Globus pallidus (tissue), 1 donor: ENCODE results near the gene RAD21L1.
"Not testable (repeated sequence)": the region's sequence is repeated elsewhere in the genome, so short reads cannot be mapped to it uniquely, and the experiment has no call there.

ENCODE experiments used
- DNase-seq: peaks from one replicate; pipeline ENCODE4 v3.0.0-alpha.2; 2015; ENCODE audit warnings: low spot score

RAD21L1 gene

GRCh38 chr20:1199964-1200363, 25.9 kb upstream of the RAD21L1 start:
- no peak for DNase-seq

GRCh38 chr20:1202762-1203504, 22.9 kb upstream of the RAD21L1 start, which contains the start of gene C20orf202:
TSS of gene C20orf202 (plus strand) at chr20:1203454. CDS start at chr20:1203586, 132 bp downstream.
- DNase-seq: no peak

GRCh38 chr20:1203630-1204029, 22.2 kb upstream of the RAD21L1 start:
- no peak for DNase-seq

GRCh38 chr20:1204113-1204512, 21.7 kb upstream of the RAD21L1 start:
- DNase-seq: no peak

- DNase-seq: no peak
Observed at GRCh38 chr20:1204576-1204975, 21.3 kb upstream of the RAD21L1 start.

- no peak for DNase-seq
Observed at GRCh38 chr20:1205802-1206201, 20.0 kb upstream of the RAD21L1 start.

- DNase-seq: no peak
Observed at GRCh38 chr20:1206366-1207148, 19.3 kb upstream of the RAD21L1 start.

GRCh38 chr20:1207293-1207878, 18.5 kb upstream of the RAD21L1 start:
- no peak for DNase-seq

- DNase-seq: no peak
Observed at GRCh38 chr20:1209447-1210387, 16.1 kb upstream of the RAD21L1 start.

GRCh38 chr20:1210501-1210900, 15.3 kb upstream of the RAD21L1 start:
- no peak for DNase-seq

GRCh38 chr20:1212023-1212422, 13.8 kb upstream of the RAD21L1 start:
- DNase-seq: no peak

GRCh38 chr20:1212607-1213396, 13.0 kb upstream of the RAD21L1 start:
- peak; percentile 49 for DNase-seq

- DNase-seq: no peak
Observed at GRCh38 chr20:1214838-1215261, 11.0 kb upstream of the RAD21L1 start.

GRCh38 chr20:1215386-1216170, 10.3 kb upstream of the RAD21L1 start:
- no peak for DNase-seq

- not testable (repeated sequence) for DNase-seq
Observed at GRCh38 chr20:1216527-1217427, 9.1 kb upstream of the RAD21L1 start.

GRCh38 chr20:1222750-1223149, 3.1 kb upstream of the RAD21L1 start:
- not testable (repeated sequence) for DNase-seq

- no peak for DNase-seq
Observed at GRCh38 chr20:1224205-1224890, 1.5 kb upstream of the RAD21L1 start.

GRCh38 chr20:1225263-1225782, 521 bp upstream of the RAD21L1 start:
- no peak for DNase-seq
